Measurements from ENCODE around the gene ELAVL4. TPM values are rescaled to one million over a fixed set of nuclear protein-coding genes. Genes with fewer than 3 reads are reported as not detected.

Gene ELAVL4
- total and polyA plus RNA-seq, 2 donors (not counting 3 experiments of a cell fraction or from before 2014, with no cell fraction given) = not detected

DNA sequence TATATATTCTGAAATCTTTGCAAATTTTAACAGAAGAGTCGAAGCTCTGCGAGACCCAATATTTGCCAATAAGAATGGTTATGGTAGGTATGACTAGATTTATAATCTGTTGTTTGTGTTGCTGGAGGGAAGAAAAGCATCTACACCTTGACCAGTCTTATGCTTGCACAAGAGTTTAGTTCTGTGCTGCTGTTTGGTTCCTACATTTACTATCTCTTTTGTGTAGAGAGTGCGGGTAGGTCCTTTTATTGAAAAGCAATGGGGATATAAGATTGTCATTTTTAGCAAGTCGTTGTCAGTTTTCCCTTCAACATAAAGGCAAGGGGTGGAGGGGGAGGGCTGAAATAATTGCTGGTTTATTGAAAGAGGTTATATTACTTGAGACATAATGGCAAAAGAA, 396 bp downstream of the ELAVL4 start:
- ChIA-PET CTCF (no interaction called here), POLR2A (no interaction called here)
- Histone ChIP-seq H3K4me2 (ENCODE audit: insufficient read depth, low read length) (no peak overlapping the region), H3K27ac (ENCODE audit: insufficient read depth, low read depth, low read length) (no peak overlapping the region), H3K36me3 (ENCODE audit: control insufficient read depth in 2 of 2, extremely low read depth in 1 of 2, insufficient read depth in 2 of 2, low read length in 2 of 2) (no peaks in the 10 kb centered on the region), H3K9me1 (replicated peaks; ENCODE audit: control insufficient read depth, extremely low read depth, insufficient read depth, low read length) (no peaks in the 10 kb centered on the region), H3K4me1 (ENCODE audit: control insufficient read depth, extremely low read depth, insufficient read depth, low read length) (no peaks in the 10 kb centered on the region), H3K27me3 (ENCODE audit: control insufficient read depth in 2 of 2, insufficient read depth in 2 of 2, low read length in 2 of 2) (no peaks in the 10 kb centered on the region), H3K79me2 (ENCODE audit: control insufficient read depth, insufficient read depth, low read length) (no peaks in the 10 kb centered on the region), H3K4me3 (replicated peaks in 1 of 3; ENCODE audit: insufficient read depth in 1 of 3, low read depth in 1 of 3, low read length in 3 of 3) (no peak overlapping the region), H4K20me1 (replicated peaks; ENCODE audit: control insufficient read depth, extremely low read depth, insufficient read depth, low read length) (no peaks in the 10 kb centered on the region), H3K9me3 (replicated peaks; ENCODE audit: control insufficient read depth, insufficient read depth, low read length) (no peaks in the 10 kb centered on the region), H3K9ac (replicated peaks; ENCODE audit: extremely low read depth, insufficient read depth, low read length) (no peak overlapping the region), H2AFZ (ENCODE audit: low read depth, low read length) (no peak overlapping the region)
- no peak for TF ChIP-seq POLR2AphosphoS5 (IDR thresholded peaks at IDR 0.05; ENCODE audit: insufficient read depth, low read depth, low read length)
- TF ChIP-seq, protein P1, sequence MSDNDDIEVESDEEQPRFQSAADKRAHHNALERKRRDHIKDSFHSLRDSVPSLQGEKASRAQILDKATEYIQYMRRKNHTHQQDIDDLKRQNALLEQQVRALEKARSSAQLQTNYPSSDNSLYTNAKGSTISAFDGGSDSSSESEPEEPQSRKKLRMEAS (IDR thresholded peaks at IDR 0.05; ENCODE audit: insufficient read depth, insufficient read length) = no peak
- TF ChIP-seq FOS (IDR thresholded peaks at IDR 0.05; ENCODE audit: borderline replicate concordance, insufficient read depth, low read length) = no peak
- TF ChIP-seq, protein P2, sequence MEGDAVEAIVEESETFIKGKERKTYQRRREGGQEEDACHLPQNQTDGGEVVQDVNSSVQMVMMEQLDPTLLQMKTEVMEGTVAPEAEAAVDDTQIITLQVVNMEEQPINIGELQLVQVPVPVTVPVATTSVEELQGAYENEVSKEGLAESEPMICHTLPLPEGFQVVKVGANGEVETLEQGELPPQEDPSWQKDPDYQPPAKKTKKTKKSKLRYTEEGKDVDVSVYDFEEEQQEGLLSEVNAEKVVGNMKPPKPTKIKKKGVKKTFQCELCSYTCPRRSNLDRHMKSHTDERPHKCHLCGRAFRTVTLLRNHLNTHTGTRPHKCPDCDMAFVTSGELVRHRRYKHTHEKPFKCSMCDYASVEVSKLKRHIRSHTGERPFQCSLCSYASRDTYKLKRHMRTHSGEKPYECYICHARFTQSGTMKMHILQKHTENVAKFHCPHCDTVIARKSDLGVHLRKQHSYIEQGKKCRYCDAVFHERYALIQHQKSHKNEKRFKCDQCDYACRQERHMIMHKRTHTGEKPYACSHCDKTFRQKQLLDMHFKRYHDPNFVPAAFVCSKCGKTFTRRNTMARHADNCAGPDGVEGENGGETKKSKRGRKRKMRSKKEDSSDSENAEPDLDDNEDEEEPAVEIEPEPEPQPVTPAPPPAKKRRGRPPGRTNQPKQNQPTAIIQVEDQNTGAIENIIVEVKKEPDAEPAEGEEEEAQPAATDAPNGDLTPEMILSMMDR (IDR thresholded peaks at IDR 0.05; ENCODE audit: extremely low read depth in 1 of 2, insufficient read depth in 1 of 2, low read depth in 1 of 2, low read length in 2 of 2) = no peak
- no peak for TF ChIP-seq GATA2 (IDR thresholded peaks at IDR 0.05; ENCODE audit: insufficient read depth, insufficient read length, low read depth, low read length)
- no peak for TF ChIP-seq JUN (IDR thresholded peaks at IDR 0.05; ENCODE audit: borderline replicate concordance, insufficient read depth, insufficient read length, low read depth)
- TF ChIP-seq POLR2A (IDR thresholded peaks at IDR 0.05; ENCODE audit: low read depth, low read length) = no peak
- no peak for TF ChIP-seq MYC (IDR thresholded peaks at IDR 0.05; ENCODE audit: low read depth, low read length)
- no peak for TF ChIP-seq EZH2 (IDR thresholded peaks at IDR 0.05; ENCODE audit: borderline replicate concordance, low read depth, low read length, severe bottlenecking)
- DNase-seq (ENCODE audit: low read depth, low spot score) (no peak), FAIRE-seq (no peak)
- BruUV-seq (replicated peaks) = no TSS peak
- intact Hi-C loops (cut with micrococcal nuclease) (no loop called here), dilution Hi-C loops (cut with MboI; ENCODE audit: extremely low pct_ligation_motif_present, low sequenced_read_pairs) (no loop called here)
